ENCODE results near the gene USP33.
A peak's percentile ranks its signal among the peaks of the same experiment; 100 is the strongest.
"Not testable (repeated sequence)": the region's sequence is repeated elsewhere in the genome, so short reads cannot be mapped to it uniquely, and the experiment has no call there.

USP33 gene

GRCh38 chr1:77759071-77760028 is at the start of gene USP33:
TSS of gene USP33 (minus strand) at chr1:77759852. CDS start at chr1:77741697, 18,155 bp downstream.
- DNase-seq: peak; percentile 89

GRCh38 chr1:77803371-77803770 is 43.7 kb upstream of the USP33 start:
- no peak for DNase-seq

- no peak for DNase-seq
These were observed 42.4 kb upstream of the USP33 start for GRCh38 chr1:77802026-77802425.

GRCh38 chr1:77797991-77798390 is 38.3 kb upstream of the USP33 start:
- DNase-seq: no peak

GRCh38 chr1:77796695-77797405 is 37.2 kb upstream of the USP33 start:
- no peak for DNase-seq

- no peak for DNase-seq
These were observed 34.9 kb upstream of the USP33 start for GRCh38 chr1:77794550-77794949.

GRCh38 chr1:77786093-77786741 is 26.6 kb upstream of the USP33 start:
- not testable (repeated sequence) for DNase-seq

GRCh38 chr1:77783141-77783540 is 23.5 kb upstream of the USP33 start:
- DNase-seq: no peak

GRCh38 chr1:77781683-77782082 is 22.0 kb upstream of the USP33 start:
- no peak for DNase-seq

- peak; percentile 77 for DNase-seq
These were observed 20.1 kb upstream of the USP33 start, which contains the start of gene MIGA1 for GRCh38 chr1:77779529-77780281. TSS of gene MIGA1 (plus strand) at chr1:77779649. CDS start at chr1:77783253, 3,604 bp downstream.

- DNase-seq: no peak
These were observed 16.5 kb upstream of the USP33 start for GRCh38 chr1:77776007-77776700.

- DNase-seq: no peak
These were observed 8.4 kb upstream of the USP33 start for GRCh38 chr1:77768006-77768405.

- DNase-seq: no peak
These were observed 2.4 kb upstream of the USP33 start for GRCh38 chr1:77762072-77762476.

GRCh38 chr1:77757603-77758002 is 2.0 kb downstream of the USP33 start:
- DNase-seq: no peak

GRCh38 chr1:77757066-77757584 is 2.5 kb downstream of the USP33 start:
- no peak for DNase-seq

- no peak for DNase-seq
These were observed 3.4 kb downstream of the USP33 start for GRCh38 chr1:77756052-77756754.

- DNase-seq: not testable (repeated sequence)
These were observed 10.2 kb downstream of the USP33 start for GRCh38 chr1:77749489-77749888.

- DNase-seq: no peak
These were observed 15.1 kb downstream of the USP33 start for GRCh38 chr1:77744576-77744975.

GRCh38 chr1:77742011-77742555 is 17.6 kb downstream of the USP33 start:
- no peak for DNase-seq

- DNase-seq: no peak
These were observed 18.3 kb downstream of the USP33 start for GRCh38 chr1:77741316-77741715.

GRCh38 chr1:77739235-77739634 is 20.4 kb downstream of the USP33 start:
- no peak for DNase-seq
